Breast epithelium (tissue), 4 donors: Measurements from ENCODE around the gene BDNF. TPM values are rescaled to one million over a fixed set of nuclear protein-coding genes. Genes with fewer than 3 reads are reported as not detected.
"Not testable (repeated sequence)": the region's sequence is repeated elsewhere in the genome, so short reads cannot be mapped to it uniquely, and the experiment has no call there.

ENCODE experiments used
- DNase-seq, 2 donors: peaks; one replicate each; pipeline ENCODE4 v3.0.0-alpha.2; 2019; ENCODE audit warnings: low spot score in 2 of 2
- H3K27ac ChIP-seq, 2 donors: fragments of 200-600 bp; sonication (generic) in 1 of 2; one replicate each; pipeline ENCODE4 v1.5.1; 2016 to 2019; ENCODE audit warnings: mild to moderate bottlenecking in 1 of 2
- H3K27me3 ChIP-seq, 2 donors: fragments of 200-600 bp; sonication (generic) in 1 of 2; one replicate each; pipeline versions ENCODE4 v1.5.1 to v1.6.0; 2017 to 2019; ENCODE audit warnings: control low read depth in 1 of 2, mild to moderate bottlenecking in 1 of 2
- H3K36me3 ChIP-seq: fragments of 200-600 bp; one replicate; pipeline ENCODE4 v1.5.1; 2019
- H3K4me1 ChIP-seq, 2 donors: fragments of 200-600 bp; sonication (generic); one replicate each; pipeline ENCODE4 v1.5.1; 2016 to 2019; ENCODE audit warnings: control low read depth in 1 of 2
- H3K4me3 ChIP-seq, 3 donors: fragments of 200-600 bp; sonication (generic); 1 replicate in 2 of 3; 2 replicates in 1 of 3; pipeline ENCODE4 v1.5.1; 2016 to 2019; ENCODE audit warnings: mild to moderate bottlenecking in 3 of 3, moderate library complexity in 2 of 3
- H3K9me3 ChIP-seq, 2 donors: fragments of 200-600 bp; sonication (generic) in 1 of 2; one replicate each; pipeline ENCODE4 v1.5.1; 2016 to 2019; ENCODE audit warnings: control low read depth in 1 of 2
- POLR2A ChIP-seq: fragments of 450-650 bp; IDR thresholded peaks from one replicate; pipeline ENCODE4 v1.6.1; 2016; ENCODE audit warnings: antibody characterized with exemption, mild to moderate bottlenecking, moderate library complexity
- POLR2AphosphoS5 ChIP-seq, 3 donors: sonication (generic); formaldehyde crosslinking; IDR thresholded peaks; one replicate each; pipeline ENCODE4 v1.6.1; 2017; ENCODE audit warnings: antibody characterized with exemption in 3 of 3
- intact Hi-C: fragments of 100-400 bp; cut with DNase I; formaldehyde crosslinking; loops from one replicate; pipeline ENCODE4 v1.15.1; 2023; ENCODE audit warnings: low total_unique reads
- total RNA-seq, 3 donors: library from RNA; depleted of rRNA; stranded (reverse); fragments of >200 nt; gene quantifications; one replicate each; pipeline ENCODE4 v1.1.0, GENCODE V29; 2016
- TF ChIP-seq, protein P1 (sequence below), 3 donors: fragments of 450-650 bp; IDR thresholded peaks; one replicate each; pipeline ENCODE4 v1.5.1; 2016 to 2017; ENCODE audit warnings: antibody characterized with exemption in 3 of 3, mild to moderate bottlenecking in 3 of 3, moderate library complexity in 3 of 3

The BDNF gene
- under 1 TPM in 2 of 3 donors, not detected in 1; 0.44 to 0.66 TPM for total RNA-seq

DNA sequence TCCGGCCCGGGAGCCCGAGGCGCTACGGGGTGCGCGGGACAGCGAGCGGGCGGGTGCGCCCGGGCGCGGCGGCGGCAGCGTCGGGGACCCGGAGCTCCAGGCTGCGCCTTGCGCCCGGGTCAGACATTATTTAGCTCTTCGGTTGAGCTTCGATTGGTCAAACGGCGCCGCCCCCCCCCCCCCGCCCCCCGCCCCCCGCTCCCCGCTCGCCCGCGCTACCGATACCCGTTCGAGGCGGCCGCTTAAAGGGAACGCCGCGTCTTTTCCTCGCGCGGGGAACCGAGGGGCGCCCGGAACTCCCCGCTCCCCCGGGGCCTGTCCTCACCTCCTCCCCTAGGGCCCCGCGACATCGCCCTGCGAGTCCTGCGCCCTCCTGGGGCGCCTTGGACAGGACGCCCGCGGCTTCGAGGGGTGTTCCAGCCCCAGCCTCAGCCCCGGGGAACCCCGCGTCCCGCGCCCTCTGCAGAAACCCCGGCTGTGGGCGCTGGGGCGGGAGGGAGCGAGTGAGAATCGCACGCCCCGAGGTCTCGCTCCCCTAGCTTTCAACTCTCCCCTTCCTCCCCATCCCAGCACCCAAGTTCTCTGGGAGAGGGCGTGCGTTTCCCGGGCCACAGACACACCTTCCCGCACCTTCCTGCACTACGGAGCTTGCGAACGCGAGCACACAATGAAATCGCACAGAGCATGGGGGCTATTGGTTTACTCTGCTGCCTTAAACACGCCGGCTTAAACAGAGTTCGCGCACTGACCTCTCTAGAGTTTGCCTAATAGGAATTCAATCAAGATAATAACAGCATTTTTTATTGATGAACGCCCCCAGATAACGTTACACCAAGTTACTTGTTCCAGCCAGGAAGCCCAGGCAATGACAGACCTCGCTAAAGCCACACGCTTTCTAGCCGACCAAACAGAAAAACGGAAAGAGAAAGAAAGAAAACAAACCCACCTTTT lies at the start of gene BDNF:
Gene BDNF, minus strand, starts transcription at position 105 of the 951 bp plus-strand sequence. CDS start 41,891 bp downstream, outside the sequence.
- peaks cover 0 to 12% of the 10 kb centered on the region in 2 donors for H3K27me3 ChIP-seq
- no peak for DNase-seq

GRCh38 chr11:27740362-27741013 lies 40.2 kb upstream of the BDNF start:
- DNase-seq, result no peak
- no peaks in the 10 kb centered on the region for H3K4me1 ChIP-seq
- TF ChIP-seq POLR2A (no peak), POLR2AphosphoS5 (IDR thresholded peaks at IDR 0.05) (no peak)
- TF ChIP-seq, protein P1, sequence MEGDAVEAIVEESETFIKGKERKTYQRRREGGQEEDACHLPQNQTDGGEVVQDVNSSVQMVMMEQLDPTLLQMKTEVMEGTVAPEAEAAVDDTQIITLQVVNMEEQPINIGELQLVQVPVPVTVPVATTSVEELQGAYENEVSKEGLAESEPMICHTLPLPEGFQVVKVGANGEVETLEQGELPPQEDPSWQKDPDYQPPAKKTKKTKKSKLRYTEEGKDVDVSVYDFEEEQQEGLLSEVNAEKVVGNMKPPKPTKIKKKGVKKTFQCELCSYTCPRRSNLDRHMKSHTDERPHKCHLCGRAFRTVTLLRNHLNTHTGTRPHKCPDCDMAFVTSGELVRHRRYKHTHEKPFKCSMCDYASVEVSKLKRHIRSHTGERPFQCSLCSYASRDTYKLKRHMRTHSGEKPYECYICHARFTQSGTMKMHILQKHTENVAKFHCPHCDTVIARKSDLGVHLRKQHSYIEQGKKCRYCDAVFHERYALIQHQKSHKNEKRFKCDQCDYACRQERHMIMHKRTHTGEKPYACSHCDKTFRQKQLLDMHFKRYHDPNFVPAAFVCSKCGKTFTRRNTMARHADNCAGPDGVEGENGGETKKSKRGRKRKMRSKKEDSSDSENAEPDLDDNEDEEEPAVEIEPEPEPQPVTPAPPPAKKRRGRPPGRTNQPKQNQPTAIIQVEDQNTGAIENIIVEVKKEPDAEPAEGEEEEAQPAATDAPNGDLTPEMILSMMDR (IDR thresholded peaks at IDR 0.05), result no peak

More for the DNA sequence above, at the start of gene BDNF:
- Histone ChIP-seq H3K36me3 (no peaks in the 10 kb centered on the region), H3K9me3 (no peaks in the 10 kb centered on the region), H3K4me1 (peaks cover 3 to 14% of the 10 kb centered on the region in 2 donors), H3K27ac (no peak within 1 kb of the TSS), H3K4me3 (peak within 1 kb of the TSS; percentile 52 to 82 (median 61))
- intact Hi-C loops, result loop anchor here (2.0 kb wide), 1 partner anchor 72 kb away; no protein-coding TSS in a partner anchor
- TF ChIP-seq, protein P1 (IDR thresholded peaks at IDR 0.05), result no peak
- TF ChIP-seq POLR2A (no peak), POLR2AphosphoS5 (IDR thresholded peaks at IDR 0.05) (no peak)

GRCh38 chr11:27735281-27735680 lies 35.0 kb upstream of the BDNF start:
- intact Hi-C loops, result no loop called here
- H3K4me3 ChIP-seq, result no peak overlapping the region
- no peak for DNase-seq
- TF ChIP-seq, protein P1 (IDR thresholded peaks at IDR 0.05), result no peak
- TF ChIP-seq POLR2AphosphoS5 (IDR thresholded peaks at IDR 0.05) (no peak), POLR2A (no peak)
- no peaks in the 10 kb centered on the region for H3K4me1 ChIP-seq
- no peak overlapping the region for H3K27ac ChIP-seq
- H3K27me3 ChIP-seq, result no peaks in the 10 kb centered on the region
- H3K36me3 ChIP-seq, result no peaks in the 10 kb centered on the region
- no peaks in the 10 kb centered on the region for H3K9me3 ChIP-seq

More at GRCh38 chr11:27740362-27741013, 40.2 kb upstream of the BDNF start:
- H3K36me3 ChIP-seq, result no peaks in the 10 kb centered on the region
- no peak overlapping the region for H3K4me3 ChIP-seq
- H3K9me3 ChIP-seq, result no peaks in the 10 kb centered on the region
- no peak overlapping the region for H3K27ac ChIP-seq
- intact Hi-C loops, result no loop called here
- no peaks in the 10 kb centered on the region for H3K27me3 ChIP-seq

DNA sequence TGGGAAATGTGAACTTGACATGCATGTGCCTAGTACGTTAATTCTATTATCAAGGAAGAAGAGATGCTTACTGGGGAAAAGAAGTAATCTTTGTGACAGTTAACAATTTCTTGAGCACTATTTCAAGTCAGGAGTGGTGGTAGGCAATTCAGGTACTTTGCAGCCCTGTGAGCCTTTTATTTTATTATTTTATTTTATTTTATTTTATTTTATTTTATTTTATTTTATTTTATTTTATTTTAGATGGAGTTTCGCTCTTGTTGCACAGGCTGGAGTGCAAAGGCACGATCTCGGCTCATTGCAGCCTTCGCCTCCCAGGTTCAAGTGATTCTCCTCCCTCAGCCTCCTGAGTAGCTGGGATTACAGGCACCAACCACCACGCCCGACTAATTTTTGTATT lies 31.5 kb upstream of the BDNF start:
- H3K27me3 ChIP-seq, H3K4me1 ChIP-seq, DNase-seq, H3K9me3 ChIP-seq, H3K4me3 ChIP-seq, H3K27ac ChIP-seq, intact Hi-C loops, H3K36me3 ChIP-seq: not testable (repeated sequence)

- Histone ChIP-seq H3K4me1 (peaks cover 0 to 2% of the 10 kb centered on the region in 2 donors), H3K27me3 (peaks cover 0 to 22% of the 10 kb centered on the region in 2 donors), H3K36me3 (no peaks in the 10 kb centered on the region), H3K27ac (no peak overlapping the region), H3K4me3 (no peak overlapping the region), H3K9me3 (no peaks in the 10 kb centered on the region)
- TF ChIP-seq, protein P1 (IDR thresholded peaks at IDR 0.05), result no peak
- TF ChIP-seq POLR2AphosphoS5 (IDR thresholded peaks at IDR 0.05), result no peak
- TF ChIP-seq POLR2A, result no peak
- intact Hi-C loops, result no loop called here
- no peak for DNase-seq
Observed at GRCh38 chr11:27726981-27727380, 26.7 kb upstream of the BDNF start.
